NB4 (cell line): ENCODE measurements around the gene CACNA1A.

Experiments
- MAX ChIP-seq: IDR thresholded peaks from 2 replicates; pipeline ENCODE4 v1.6.1; 2011; ENCODE audit warnings: low read depth, low read length
- MYC ChIP-seq: IDR thresholded peaks from 2 replicates; pipeline ENCODE4 v1.6.1; 2011; ENCODE audit warnings: low read depth, low read length
- POLR2A ChIP-seq: IDR thresholded peaks from 2 replicates; pipeline ENCODE4 v1.6.1; 2011; ENCODE audit warnings: mild to moderate bottlenecking; ENCODE audit not compliant: insufficient read length; ENCODE audit errors: extremely low read depth
- TF ChIP-seq, protein P1 (sequence below): IDR thresholded peaks from one replicate; pipeline ENCODE4 v1.5.1; 2012; ENCODE audit warnings: low read depth, low read length

GRCh38 chr19:13319526-13319925 lies 186.8 kb downstream of the CACNA1A start:
- TF ChIP-seq, protein P1, sequence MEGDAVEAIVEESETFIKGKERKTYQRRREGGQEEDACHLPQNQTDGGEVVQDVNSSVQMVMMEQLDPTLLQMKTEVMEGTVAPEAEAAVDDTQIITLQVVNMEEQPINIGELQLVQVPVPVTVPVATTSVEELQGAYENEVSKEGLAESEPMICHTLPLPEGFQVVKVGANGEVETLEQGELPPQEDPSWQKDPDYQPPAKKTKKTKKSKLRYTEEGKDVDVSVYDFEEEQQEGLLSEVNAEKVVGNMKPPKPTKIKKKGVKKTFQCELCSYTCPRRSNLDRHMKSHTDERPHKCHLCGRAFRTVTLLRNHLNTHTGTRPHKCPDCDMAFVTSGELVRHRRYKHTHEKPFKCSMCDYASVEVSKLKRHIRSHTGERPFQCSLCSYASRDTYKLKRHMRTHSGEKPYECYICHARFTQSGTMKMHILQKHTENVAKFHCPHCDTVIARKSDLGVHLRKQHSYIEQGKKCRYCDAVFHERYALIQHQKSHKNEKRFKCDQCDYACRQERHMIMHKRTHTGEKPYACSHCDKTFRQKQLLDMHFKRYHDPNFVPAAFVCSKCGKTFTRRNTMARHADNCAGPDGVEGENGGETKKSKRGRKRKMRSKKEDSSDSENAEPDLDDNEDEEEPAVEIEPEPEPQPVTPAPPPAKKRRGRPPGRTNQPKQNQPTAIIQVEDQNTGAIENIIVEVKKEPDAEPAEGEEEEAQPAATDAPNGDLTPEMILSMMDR = no peak
- no peak for TF ChIP-seq POLR2A
- TF ChIP-seq MYC = no peak
- no peak for TF ChIP-seq MAX
